GM20431 (cell line): ENCODE data around the gene ZFP92.
"Not testable (repeated sequence)": the region's sequence is repeated elsewhere in the genome, so short reads cannot be mapped to it uniquely, and the experiment has no call there.

ENCODE experiments used
- in situ Hi-C: fragments of 300-500 bp; cut with MseI, MboI; formaldehyde crosslinking; loops from one replicate; pipeline ENCODE4 v1.15.0; 2020; ENCODE audit warnings: low sequenced_read_pairs; ENCODE audit not compliant: unreplicated experiment

The ZFP92 gene

DNA sequence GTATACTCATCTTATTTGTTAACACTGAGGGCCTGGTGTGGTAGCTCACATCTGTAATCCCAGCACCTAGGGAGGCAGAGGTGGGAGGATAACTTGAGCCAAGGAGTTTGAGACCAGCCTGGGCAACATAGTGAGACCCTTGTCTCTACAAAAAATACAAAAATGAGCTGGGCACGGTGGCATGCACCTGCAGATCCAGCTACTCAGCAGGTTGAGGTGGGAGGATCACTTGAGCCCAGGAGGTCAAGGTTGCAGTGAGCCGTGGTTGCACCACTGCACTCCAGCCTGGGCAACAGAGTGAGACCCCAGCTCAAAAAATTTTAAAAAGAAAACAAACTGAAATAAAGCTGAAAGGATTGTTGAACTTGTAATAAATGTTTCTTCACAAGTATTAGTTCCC, 26.3 kb upstream of the ZFP92 start:
- in situ Hi-C loops, result not testable (repeated sequence)

GRCh38 chrX:153386097-153386496, 25.2 kb upstream of the ZFP92 start:
- in situ Hi-C loops, result no loop called here

GRCh38 chrX:153387345-153387744, 23.9 kb upstream of the ZFP92 start:
- in situ Hi-C loops, result no loop called here

DNA sequence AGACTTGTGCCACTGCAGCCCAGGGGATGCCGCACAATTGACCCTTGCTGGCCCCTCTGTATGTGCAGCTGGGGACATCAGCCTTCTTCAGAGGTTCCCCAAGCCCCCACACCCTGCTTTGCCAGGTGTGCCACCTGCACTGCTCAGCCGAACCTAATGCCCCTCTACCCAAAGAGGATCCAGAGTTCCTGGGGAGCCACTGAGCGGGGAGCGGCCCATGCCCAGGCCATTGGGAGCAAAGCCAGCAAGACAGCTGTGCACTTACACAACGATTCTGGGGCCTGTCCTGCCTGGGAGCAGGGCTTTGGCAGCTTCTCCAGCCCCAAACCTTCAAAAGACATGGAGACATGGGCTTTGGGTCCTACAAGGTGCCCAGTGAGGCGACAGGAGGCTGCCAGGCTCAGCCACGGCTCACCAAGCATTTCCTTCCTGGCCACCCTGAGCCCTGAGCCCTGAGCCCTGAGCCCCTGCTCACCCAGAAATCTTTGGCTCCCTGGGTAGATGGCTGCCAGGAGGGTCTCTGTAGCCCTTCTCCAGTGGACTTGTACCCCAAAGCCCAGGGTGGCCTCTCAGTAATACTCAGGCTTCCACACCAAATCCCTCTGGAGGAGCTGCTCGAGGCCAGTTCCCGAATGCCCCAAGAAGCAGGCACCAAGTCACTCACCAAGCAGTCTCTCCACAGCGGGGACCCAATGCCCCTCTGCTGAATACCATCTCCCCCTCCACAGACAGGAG, 23.1 kb upstream of the ZFP92 start:
- in situ Hi-C loops, result no loop called here

DNA sequence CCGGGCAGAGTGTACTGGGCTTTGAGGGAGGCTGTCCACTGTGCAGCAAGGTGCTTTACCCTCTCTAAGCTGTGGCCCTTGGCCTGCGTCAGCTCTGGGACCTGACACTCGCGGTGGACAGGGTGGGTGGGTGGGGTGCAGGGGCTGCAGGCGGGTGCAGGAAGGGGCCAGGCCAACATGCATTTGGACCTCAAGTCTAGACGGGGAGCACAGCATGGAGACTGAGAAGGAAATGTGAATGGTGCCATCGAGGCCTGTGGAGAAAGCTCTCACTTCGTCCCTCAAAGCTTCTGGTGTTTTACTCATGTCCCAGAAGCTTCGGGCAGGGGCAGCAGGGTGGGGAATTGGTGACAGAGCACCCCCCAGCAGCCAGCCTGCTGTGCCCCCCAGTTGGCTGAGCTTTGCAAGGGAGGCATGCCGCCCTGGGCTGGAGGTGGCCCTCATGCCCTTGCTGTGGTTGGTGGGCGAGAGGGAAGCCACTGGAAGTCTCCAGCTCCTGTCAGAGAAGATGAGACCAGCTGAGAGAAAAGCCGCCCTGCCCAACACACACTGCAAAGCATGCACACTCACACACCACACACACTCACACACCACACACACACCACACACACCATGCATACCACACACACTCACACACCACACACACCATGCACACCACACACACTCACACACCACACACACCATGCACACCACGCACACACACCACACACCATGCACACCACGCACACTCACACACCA, 22.4 kb upstream of the ZFP92 start:
- in situ Hi-C loops, result no loop called here

DNA sequence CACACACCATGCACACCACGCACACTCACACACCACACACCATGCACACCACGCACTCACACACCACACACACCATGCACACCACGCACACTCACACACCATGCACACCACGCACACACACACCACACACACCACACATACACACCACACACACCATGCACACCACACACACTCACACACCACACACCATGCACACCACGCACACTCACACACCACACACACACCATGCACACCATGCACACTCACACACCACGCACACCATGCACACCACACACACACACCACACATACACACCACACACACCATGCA, 21.9 kb upstream of the ZFP92 start:
- in situ Hi-C loops, result not testable (repeated sequence)

DNA sequence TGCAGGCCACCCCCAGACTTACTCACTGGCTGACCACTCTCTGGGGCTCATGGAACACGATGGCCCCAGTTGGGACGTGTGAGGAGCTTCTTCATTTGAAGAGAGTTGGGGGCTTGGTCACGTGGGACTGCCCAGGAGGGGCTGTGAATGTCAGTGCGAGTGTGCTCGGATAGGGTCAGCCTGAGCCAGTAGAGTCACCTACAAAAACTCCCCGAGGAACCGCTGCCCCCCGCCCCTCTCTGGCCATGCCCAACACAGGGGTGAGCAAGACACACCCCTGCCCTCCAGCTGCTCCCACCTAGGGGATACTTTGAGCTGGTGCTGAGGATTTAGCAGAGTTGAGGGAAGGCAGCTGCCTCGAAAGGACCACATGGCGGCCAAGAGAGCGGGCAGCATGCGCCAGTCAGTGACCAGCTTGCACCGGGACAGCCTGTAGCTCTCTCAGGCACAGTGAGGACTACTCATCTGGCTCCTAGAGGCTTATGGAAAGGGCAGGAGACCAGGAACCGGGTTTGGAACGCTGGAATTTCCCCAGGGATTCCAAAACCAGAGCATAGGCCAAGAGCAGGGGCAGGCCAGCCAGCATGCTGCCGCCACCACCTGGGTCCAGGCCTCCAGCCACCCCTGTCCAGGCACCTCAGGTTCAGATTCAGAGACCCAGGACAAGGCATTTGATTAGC, 18.5 kb upstream of the ZFP92 start:
- in situ Hi-C loops, result no loop called here

DNA sequence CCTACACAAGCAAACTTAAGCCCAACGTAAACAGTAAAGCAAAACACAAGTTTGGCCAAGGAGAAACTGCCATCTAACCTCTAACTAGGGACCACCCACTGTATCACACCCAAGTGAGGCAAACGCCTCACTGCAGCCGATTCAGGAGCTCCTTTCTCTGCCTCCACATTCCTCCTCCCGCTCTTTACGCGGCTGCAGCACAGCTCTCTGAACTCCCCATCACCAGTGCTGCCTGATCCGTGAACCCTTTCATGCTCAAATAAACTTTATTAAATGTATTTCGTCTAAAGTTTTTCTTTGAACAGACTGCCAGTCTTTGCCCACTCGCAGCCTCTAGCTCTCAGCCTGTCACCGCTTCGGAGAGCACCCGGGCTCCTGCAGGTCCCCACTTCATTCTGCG, 16.7 kb upstream of the ZFP92 start:
- in situ Hi-C loops, result no loop called here

GRCh38 chrX:153395613-153396319, 15.5 kb upstream of the ZFP92 start:
- in situ Hi-C loops, result no loop called here

DNA sequence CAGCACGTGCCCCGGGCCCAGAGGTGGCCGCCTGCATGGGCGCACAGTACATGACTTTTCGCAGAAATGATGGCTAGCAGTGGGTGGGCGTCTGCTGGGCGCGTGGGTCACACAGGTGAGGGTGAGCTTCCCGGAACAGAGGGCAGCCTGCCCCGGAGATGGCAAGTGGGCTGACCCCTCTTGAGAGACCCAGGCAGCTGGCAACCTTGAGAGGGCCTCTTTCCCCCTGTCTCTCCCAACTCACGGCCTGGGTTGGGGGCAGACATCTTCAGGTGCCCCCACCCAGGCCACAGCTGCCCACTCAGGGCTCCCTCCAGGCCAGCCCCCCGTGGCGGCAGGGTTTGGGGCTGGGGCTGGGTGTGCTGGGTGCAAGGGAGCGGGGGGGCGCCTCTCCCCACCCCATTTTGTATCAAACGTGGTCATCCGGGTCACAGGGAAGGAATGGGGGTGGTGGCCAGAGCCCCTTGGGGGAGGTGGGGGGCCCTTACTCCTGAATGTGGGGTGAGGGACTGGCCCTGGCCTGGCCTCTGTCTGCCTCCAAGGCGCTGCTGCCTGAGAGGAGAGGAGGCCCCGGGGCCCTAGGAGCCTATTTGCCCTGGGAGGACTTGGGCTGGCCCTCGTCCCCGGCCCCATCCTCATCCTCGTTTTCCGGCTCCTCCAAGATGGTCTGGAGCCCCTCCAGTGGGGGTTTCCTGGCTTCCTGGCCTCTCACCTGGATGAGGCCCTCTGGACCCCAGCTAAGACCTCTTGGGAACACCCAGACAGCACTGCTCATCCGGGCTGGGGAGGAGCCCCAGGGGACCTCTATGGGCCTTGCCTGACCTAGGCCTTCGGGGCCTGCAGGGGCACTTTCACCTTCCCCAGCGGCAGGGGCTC, 14.7 kb upstream of the ZFP92 start:
- in situ Hi-C loops, result no loop called here

- in situ Hi-C loops, result no loop called here
Measured at GRCh38 chrX:153397256-153397960, 13.9 kb upstream of the ZFP92 start.

GRCh38 chrX:153398275-153398960, 12.9 kb upstream of the ZFP92 start:
- in situ Hi-C loops, result no loop called here

DNA sequence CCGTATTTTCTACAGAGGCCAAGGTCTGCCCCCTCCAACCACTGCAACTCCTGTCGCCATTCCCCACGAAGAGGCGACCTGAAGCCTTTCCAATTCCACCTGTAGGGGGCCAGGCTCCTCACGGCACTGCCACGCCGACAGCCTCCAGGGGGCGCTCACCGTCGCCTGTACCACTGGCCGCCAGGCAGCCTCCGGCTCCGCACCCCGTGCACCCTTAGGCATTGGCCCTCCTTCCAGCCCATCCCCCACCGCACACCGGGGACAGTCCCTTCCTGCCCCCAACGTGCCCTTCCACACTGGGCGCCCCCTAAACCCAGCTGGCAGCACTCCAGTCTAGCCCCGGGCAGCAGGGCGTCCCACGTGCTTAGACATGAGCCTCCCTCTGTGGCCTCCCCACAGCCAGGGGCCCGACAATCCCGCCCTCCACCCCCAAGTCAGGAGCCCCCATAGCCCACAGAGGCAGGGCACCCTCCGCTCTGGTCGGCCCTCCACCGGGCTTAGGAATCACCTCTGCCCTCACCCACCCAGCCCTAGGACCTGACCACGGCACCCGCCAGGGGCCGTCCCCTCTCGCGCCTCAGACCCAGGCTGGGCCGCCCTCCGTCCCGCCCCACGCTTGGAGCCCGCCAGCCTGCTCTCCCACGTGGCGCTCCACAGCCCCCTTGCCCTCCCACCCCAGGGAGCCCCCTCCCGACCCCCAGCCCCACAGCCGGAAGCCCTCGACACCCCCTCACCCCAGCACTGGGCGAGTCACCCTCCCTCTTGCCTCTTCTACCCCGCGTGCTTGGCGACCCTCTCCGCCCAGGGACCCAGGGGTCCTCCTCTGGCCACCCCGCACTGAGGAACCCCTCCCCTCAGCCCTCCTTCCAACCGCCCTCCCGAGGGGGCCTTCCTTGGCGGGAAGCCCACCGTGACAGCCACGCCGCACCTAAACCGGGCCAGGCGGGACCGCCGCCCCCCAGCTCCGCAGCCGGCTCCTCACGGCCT, 10.8 kb upstream of the ZFP92 start:
- in situ Hi-C loops, result no loop called here

GRCh38 chrX:153401133-153401764, 10.0 kb upstream of the ZFP92 start, which contains the start of gene PNMA6E:
PNMA6E (minus strand) TSS chrX:153401350; CDS start chrX:153398849, 2,501 bp downstream.
- in situ Hi-C loops, result no loop called here

GRCh38 chrX:153404333-153404732, 6.9 kb upstream of the ZFP92 start:
- in situ Hi-C loops, result not testable (repeated sequence)

DNA sequence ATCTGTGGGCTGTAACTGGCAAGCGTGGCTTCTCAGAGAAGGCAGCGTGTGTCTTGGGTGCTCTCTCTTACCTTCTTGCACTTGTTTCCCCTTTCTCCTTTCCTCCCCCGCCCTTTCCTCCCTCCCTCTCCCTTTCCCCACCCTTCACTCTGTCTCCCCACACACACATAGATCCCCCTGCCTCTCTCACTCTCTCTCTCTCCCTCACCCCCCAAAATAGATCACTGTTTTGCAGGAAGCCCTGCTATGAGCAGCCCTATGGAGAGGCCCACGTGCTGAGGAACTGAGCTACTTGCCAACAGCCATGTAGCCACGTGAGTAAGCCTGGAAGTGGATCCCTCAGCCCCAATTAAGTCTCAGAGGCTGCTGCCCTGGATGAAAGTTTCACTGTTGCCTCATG, 5.8 kb upstream of the ZFP92 start:
- in situ Hi-C loops, result no loop called here

DNA sequence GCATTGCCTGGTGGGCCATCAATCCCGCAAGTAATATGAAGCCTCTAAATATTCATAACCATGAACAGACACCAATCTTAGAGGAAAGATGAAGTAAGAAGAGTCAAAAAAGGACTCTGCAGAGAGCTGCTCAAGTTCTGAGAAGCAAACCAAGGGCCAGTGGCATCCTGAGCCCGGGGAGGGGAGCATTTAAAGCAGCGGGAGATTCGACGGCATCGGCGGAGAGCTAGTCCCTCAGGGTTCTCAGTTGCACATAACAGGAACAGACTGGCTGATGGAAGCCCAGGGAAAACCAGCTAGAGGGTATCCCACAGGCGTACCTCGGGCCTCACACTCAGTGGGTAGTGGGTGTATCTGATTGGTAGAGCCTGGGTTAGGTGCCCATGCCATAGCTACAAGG, 5.3 kb upstream of the ZFP92 start:
- in situ Hi-C loops, result no loop called here
